ENCODE data around the gene MRC1.

DNA sequence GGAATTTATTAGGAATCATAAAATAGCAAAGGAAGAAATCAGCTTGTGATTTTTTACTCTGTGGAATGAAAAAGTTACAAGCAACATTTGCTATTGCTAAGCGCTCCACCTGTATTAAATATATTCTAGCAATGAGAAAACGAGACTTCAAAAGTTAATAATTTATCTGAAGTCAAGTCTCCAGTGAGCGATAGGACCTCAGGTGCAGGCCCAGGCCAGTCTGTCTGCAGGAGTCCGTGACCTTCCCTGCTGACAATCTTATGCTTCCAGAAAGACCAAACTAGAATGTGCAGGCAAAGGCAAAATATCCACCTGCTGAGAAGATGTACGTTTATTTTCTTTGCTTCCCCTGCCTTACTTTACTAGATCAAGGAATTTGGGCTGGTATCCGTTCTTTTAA, 22.7 kb downstream of the MRC1 start:
- TF ChIP-seq, protein P1, sequence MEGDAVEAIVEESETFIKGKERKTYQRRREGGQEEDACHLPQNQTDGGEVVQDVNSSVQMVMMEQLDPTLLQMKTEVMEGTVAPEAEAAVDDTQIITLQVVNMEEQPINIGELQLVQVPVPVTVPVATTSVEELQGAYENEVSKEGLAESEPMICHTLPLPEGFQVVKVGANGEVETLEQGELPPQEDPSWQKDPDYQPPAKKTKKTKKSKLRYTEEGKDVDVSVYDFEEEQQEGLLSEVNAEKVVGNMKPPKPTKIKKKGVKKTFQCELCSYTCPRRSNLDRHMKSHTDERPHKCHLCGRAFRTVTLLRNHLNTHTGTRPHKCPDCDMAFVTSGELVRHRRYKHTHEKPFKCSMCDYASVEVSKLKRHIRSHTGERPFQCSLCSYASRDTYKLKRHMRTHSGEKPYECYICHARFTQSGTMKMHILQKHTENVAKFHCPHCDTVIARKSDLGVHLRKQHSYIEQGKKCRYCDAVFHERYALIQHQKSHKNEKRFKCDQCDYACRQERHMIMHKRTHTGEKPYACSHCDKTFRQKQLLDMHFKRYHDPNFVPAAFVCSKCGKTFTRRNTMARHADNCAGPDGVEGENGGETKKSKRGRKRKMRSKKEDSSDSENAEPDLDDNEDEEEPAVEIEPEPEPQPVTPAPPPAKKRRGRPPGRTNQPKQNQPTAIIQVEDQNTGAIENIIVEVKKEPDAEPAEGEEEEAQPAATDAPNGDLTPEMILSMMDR (IDR thresholded peaks at IDR 0.05), result no peak
- TF ChIP-seq EP300 (IDR thresholded peaks at IDR 0.05), result no peak
